Stimulated activated CD8-positive, alpha-beta memory T cell treated with anti-CD3 and anti-CD28 coated beads, Interleukin-15, amount 100 ng/mL, for 4 hours (primary cell): ENCODE results near the gene SSBP3.
"Not testable (repeated sequence)": the region's sequence is repeated elsewhere in the genome, so short reads cannot be mapped to it uniquely, and the experiment has no call there.

Source experiments
- DNase-seq, 2 donors: peaks; one replicate each; pipeline ENCODE4 v3.0.0-alpha.2; 2020; ENCODE audit warnings: low read depth in 2 of 2

The SSBP3 gene

GRCh38 chr1:54406339-54407153 is at the start of gene SSBP3:
Gene SSBP3, minus strand, starts transcription at chr1:54406394.
- DNase-seq: peak; percentile 77 to 83

GRCh38 chr1:54453509-54453908 is 47.3 kb upstream of the SSBP3 start:
- DNase-seq: no peak

- no peak for DNase-seq
Observed at GRCh38 chr1:54453022-54453421, 46.8 kb upstream of the SSBP3 start.

GRCh38 chr1:54449431-54449830 is 43.2 kb upstream of the SSBP3 start:
- not testable (repeated sequence) for DNase-seq

GRCh38 chr1:54448801-54449200 is 42.6 kb upstream of the SSBP3 start:
- not testable (repeated sequence) for DNase-seq

GRCh38 chr1:54447081-54447480 is 40.9 kb upstream of the SSBP3 start:
- DNase-seq: not testable (repeated sequence)

- no peak for DNase-seq
Observed at GRCh38 chr1:54442185-54442584, 36.0 kb upstream of the SSBP3 start.

- DNase-seq: no peak
Observed at GRCh38 chr1:54439550-54440223, 33.5 kb upstream of the SSBP3 start.

- DNase-seq: no peak
Observed at GRCh38 chr1:54437783-54438182, 31.6 kb upstream of the SSBP3 start.

- DNase-seq: no peak
Observed at GRCh38 chr1:54436826-54437225, 30.6 kb upstream of the SSBP3 start.

GRCh38 chr1:54429838-54430237 is 23.6 kb upstream of the SSBP3 start:
- no peak for DNase-seq

GRCh38 chr1:54428837-54429518 is 22.8 kb upstream of the SSBP3 start:
- no peak for DNase-seq

GRCh38 chr1:54425152-54425584 is 19.0 kb upstream of the SSBP3 start:
- no peak for DNase-seq

GRCh38 chr1:54424398-54424797 is 18.2 kb upstream of the SSBP3 start:
- no peak for DNase-seq

- DNase-seq: no peak
Observed at GRCh38 chr1:54421101-54421504, 14.9 kb upstream of the SSBP3 start.

- DNase-seq: not testable (repeated sequence)
Observed at GRCh38 chr1:54418598-54418997, 12.4 kb upstream of the SSBP3 start.

GRCh38 chr1:54417123-54417522 is 10.9 kb upstream of the SSBP3 start:
- DNase-seq: no peak

- DNase-seq: no peak
Observed at GRCh38 chr1:54416435-54416834, 10.2 kb upstream of the SSBP3 start.

GRCh38 chr1:54415991-54416390 is 9.8 kb upstream of the SSBP3 start:
- no peak for DNase-seq

GRCh38 chr1:54415533-54415932 is 9.3 kb upstream of the SSBP3 start:
- no peak for DNase-seq

- DNase-seq: no peak
Observed at GRCh38 chr1:54413732-54414131, 7.5 kb upstream of the SSBP3 start.

GRCh38 chr1:54413295-54413694 is 7.1 kb upstream of the SSBP3 start:
- no peak for DNase-seq

- no peak for DNase-seq
Observed at GRCh38 chr1:54410359-54410758, 4.2 kb upstream of the SSBP3 start.
